NCI-H524 treated with DMSO at 0.1 percent for 48 hours (cell line): ENCODE data around the gene LDLRAD3.
"Not testable (repeated sequence)": the region's sequence is repeated elsewhere in the genome, so short reads cannot be mapped to it uniquely, and the experiment has no call there.

Source experiments
- DNase-seq: peaks from one replicate; lab custom pipeline; 2025; lab: John Stamatoyannopoulos, UW

LDLRAD3 gene

DNA sequence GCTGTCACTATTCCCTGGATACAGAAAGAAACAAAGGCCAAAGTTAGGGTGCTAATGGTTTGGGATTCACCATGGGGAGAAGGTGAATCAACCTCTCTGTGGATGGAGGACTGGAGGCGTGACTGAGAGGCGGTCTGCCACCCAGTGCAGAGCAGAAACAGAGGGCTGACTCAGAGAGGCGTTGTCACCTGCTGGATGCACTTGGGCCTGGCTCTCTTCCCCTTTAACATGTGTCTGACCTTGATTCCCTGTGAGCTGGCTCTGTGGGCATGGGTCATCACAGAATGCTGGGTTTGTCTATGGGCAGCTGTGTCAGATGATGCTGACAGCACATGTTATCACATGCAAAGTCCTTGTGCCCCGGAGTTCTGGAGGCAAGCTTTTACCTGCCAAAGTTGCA, 75.9 kb downstream of the LDLRAD3 start:
- DNase-seq = no peak

DNA sequence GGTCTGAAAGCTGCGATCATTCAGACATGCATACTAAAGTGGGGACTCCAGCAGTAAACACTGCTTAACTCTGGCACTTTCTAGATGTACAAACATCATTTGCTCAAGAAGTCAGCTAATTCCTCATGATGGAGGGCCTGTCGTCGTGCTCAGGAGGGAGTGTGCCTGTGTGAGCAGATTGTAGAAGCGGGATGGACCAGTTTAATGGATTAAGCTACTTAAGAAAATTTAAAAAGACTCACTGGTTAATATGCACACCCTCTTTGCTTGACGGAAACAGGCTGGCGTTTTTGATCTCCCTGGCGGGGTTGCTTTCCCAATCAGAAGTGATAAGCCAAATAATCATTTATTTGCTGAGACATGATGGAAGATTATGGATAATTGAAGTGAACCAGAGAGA, 79.0 kb downstream of the LDLRAD3 start:
- DNase-seq = peak; percentile 83

DNA sequence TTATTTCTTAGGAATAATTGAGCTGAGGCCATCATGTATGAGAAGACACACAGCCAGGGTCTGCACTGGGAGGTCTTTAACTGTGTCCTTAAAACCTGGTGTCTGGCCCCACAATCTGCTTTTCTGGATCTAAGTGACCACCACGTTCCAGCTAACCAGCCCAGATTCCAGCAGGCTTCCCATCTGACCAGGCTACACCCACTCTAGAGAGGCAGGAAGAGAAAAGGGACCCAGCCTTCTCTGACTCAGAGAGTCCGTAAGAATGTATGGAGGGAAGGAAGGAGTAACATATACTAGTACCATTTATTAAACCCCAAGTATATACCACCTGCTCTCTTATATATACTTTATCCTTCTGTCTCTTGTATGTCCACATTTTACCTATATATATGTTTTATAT, 80.1 kb downstream of the LDLRAD3 start:
- DNase-seq = no peak

DNA sequence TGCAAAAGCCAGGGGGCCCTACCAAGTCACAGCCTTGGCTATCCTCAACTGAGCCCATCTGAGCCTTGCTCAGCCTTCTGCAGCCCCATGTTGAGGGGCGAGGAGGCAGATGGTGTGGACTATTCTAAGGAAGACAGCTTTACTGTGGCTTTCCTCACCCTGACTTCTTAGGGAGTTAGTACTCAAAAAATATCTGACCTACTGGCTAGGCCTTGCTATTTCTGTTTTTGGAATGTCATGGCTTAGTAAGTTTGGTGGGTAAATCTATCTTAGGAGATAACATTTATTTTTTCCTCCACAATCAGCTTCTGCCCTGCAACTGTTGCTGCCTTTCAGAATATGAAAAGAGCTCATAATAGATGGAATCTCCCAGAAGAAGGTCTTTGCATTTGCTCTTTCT, 80.9 kb downstream of the LDLRAD3 start:
- DNase-seq = no peak

DNA sequence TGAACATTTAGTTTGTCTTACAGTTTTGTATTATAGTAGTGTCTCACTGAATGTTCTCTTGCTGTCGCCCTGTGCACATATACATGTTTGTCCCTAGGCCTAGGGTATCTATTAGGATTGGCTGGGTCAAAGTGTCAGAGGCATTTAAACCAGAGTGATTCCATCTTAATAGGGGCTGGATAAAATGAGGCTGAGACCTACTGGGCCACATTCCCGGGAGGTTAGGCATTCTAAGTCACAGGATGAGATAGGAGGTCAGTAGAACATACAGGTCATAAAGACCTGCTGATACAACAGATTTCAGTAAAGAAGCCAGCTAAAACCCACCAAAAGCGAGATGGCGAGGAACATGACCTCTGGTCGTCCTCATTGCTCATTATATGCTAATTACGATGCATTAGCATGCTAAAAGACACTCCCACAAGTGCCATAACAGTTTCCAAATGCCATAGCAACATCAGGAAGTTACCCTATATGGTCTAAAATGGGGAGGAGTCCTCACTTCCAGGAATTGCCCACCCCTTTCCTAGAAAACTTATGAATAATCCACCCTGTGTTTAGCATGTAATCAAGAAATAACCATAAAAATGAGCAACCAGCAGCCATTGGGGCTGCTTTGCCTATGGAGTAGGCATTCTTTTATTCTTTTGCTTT, 82.6 kb downstream of the LDLRAD3 start:
- DNase-seq = no peak

DNA sequence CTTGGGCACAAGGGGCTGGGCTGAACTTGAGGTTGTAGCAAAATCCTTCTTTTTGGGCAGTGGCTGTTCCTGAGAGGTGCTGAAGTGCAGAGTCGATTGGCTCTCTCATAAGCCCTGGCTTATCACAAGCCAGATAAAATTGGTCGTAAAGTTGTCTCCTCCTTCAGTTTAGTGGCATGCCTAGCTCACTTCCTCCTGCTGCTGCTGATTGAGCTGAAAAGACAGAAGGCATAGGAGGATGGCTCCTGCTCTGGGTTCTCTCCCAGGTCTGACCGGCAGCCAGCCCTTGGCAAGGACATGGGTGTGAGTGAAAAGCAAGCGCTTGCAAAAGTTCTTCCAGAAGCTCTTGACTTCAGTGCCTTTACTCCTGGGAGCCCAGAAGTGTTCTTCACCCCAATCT, 83.9 kb downstream of the LDLRAD3 start:
- no peak for DNase-seq

DNA sequence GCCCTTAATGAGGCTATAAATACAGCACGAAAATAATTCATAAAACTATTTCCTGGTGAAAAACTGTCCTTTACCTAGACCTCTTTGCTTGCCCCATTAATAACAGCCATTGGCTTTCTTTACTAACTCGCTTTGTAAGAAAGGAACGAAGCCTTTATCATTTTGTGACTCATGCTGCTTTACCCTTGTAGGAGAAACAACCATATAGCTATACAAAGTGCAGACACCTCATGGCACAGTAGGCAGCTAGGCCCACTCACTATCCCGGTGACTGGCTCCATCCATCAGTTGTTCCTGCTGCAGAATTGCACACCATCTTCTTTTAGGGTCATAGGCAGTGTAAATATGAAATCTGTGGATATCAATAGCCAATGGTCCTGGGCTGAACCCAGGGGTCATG, 85.8 kb downstream of the LDLRAD3 start:
- no peak for DNase-seq

DNA sequence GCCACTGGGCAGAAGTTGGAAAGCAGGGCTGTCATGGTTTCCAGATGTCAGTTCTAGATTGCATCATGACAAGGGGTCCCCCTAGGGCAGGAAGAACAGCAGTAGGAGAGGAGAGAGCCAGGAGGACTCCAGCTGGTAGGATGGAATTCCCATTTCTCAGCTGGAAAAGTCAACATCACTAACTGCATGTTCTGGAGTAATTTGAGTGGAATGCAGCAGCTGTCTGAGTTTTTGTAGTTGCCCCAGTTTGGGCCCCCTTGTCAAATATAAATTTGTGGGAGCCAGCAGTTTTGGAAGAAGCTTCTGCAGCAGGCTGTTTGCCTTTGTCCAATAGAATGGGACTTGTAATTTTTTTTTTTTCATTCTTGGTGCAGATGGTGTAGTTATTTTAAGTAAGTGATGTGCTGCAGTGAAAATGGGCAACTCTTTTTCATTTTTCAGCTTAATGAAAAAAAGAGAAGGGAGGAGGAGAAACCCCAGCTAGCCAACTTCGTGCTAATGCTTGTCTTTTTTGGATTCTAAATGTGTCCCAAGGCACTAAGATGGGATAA, 86.9 kb downstream of the LDLRAD3 start:
- DNase-seq = no peak

DNA sequence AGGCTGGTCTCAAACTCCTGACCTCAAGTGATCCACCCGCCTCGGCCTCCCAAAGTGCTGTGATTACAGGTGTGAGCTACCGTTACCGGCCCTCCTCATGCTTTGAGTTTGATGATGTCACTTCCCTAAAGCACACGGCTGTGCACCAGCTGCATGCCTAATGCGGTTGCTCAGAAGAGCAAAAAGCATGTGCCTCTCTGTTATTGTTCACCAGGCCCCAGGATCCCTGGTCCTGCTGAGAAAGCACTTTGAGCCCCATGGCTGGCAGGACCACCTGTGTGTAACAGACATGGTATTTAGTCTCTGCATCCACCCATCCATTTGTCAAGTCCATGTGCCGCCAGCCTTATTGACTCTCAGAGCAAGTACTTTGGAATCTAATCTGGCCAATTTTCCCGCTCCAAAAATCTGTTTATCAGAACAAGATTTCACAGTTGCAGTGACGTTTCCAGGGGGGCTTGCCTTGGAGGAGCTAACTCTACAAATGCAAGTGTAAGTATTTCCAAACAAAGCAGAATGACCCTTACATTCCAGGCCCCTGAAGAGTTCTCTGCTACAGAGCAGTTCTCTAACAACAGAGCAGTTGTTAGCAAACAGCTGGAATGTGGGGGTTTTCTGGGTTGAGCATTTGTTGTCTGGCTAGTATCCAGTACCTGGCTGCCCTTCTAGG, 89.4 kb downstream of the LDLRAD3 start:
- no peak for DNase-seq

DNA sequence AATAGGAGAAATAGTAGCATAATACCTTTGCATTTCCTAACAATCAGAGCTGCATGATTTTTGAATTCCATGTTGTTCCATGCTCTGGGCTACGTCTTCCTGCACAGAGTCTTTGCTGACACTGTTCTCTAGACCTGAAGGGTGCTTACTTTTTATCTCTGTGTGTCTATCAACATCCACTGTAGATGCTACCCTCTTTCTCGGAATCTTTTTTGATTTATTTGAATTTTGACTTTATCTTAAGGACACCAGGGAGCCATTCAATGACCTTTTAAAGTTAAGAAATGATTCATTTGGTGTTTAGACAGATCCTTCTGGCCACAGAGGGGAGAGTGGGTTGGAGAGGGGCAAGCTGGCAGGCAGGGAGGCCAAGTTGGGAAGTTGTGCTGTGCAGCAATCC, 90.1 kb downstream of the LDLRAD3 start:
- DNase-seq = no peak

DNA sequence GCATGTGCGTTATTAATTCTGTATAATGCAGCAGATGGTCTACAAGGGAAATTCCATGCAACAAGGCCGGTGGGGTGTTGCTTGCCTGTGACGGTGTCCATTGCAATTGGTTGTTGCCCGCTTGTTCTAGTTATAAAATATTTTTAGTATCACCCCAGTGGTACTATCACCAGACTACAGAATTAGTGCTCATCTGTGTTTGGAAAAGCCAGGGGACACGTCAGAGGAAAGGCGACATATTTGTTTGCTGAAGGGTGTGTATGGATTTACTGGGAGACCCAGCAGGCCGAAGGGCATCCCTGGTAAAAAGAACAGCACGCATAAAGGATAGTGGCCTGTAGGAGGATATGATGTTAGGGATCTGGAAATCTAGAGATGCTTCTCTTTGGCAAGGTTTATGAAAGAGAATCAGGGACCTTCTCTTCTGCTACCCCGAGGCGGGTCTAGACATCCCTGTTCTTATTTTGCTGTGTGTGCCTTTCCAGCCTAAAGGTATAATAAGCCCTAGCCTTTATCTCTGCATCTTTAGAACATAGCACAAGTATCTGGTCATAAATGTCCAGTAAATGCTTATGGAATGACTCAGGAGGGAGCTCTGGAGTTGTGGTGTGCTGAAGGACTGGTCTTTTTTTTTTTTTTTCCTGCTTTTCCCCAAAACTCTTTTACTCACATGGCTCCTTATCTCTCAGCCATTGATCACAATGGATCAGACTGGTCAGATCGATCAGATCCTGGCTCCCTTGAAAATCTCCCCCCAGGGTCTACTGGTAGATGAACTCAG, 90.9 kb downstream of the LDLRAD3 start:
- DNase-seq = no peak

DNA sequence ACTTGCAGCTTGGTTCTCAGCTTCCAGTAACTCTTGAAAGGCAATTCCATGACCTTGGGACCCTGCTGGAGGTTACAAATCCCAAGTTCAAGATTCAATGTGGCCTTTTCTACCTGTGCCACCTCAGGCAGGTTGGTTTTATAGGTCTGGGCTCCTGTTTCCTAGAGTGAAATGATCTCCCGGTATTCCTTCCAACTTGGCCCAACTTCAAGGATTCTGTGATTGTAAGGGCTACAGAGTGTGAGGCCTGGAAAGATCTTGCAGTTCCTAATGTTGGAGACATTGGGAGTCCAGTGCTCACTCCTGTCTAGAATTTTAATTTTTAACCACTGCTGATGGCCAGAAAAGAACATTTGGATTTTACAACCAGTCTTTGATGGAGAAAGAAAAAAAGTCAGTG, 91.6 kb downstream of the LDLRAD3 start:
- DNase-seq = no peak

DNA sequence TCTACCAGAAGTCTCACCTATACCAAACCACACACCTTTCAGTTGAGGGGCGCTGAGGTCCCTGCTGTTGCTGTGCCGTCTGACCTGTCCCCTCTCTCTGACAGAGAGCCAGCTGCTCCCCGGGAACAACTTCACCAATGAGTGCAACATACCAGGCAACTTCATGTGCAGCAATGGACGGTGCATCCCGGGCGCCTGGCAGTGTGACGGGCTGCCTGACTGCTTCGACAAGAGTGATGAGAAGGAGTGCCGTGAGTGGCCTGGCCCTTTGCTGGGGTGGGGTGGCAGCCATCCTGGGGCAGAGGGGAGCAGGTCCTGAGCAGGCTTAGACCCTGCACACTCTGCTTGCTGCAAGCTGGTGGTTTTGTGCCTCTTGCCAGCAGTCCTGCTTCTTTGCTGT, 92.1 kb downstream of the LDLRAD3 start:
- DNase-seq = no peak

DNA sequence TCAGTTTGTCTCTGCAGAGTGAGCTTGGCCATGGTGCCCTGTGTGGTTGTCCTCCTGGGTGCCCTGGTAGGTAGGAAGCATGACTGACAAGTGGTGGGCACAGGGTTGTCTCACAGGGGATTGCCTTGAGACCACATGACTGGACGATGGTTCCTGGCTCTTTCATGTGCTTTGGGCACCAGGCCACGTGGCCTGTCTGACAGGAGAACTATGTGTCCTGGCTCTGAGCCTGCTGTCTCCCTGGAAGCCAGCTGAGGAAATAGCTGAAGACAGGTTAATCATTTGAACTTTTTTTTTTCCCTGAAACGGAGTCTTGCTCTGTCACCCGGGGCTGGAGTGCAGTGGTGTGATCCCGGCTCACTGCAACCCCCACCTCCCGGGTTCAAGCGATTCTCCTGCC, 93.2 kb downstream of the LDLRAD3 start:
- DNase-seq = no peak

DNA sequence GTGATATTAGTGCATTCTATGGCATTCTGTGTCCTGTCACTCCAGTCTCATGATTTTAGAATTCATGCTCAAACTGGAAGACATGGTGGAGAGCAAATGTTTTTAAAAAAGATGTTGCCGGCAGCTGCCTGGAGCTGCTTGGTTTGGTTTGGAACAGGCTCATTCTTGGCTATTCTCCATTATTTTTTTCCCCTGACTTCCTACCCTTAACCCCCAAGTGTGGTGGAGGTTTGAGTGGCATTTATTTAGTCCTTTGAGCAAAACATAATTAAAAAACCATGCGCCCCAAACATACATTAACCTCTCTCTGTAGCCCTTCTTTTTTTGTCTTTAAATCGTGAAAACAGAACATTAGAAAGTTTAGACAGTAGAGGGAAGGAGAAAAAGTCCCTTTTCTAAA, 94.7 kb downstream of the LDLRAD3 start:
- no peak for DNase-seq

DNA sequence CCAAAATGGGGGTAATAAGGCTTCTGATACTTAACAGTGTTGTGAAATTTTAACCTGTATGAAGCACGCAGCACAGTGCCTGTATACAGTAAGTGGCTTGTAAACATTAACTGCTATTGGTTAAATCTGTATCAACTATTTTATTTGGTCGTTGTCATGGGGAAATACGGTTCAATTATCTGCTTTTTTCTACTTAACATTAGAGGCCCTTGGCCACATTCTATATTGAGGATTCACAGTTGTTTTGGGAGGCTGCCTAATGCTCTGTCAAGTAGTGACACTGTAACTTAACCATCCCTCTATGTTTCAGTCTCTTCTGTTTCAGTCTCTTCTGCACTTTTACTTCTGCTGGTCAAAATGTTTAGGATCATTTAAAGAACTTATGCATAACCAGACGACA, 95.6 kb downstream of the LDLRAD3 start:
- no peak for DNase-seq

DNA sequence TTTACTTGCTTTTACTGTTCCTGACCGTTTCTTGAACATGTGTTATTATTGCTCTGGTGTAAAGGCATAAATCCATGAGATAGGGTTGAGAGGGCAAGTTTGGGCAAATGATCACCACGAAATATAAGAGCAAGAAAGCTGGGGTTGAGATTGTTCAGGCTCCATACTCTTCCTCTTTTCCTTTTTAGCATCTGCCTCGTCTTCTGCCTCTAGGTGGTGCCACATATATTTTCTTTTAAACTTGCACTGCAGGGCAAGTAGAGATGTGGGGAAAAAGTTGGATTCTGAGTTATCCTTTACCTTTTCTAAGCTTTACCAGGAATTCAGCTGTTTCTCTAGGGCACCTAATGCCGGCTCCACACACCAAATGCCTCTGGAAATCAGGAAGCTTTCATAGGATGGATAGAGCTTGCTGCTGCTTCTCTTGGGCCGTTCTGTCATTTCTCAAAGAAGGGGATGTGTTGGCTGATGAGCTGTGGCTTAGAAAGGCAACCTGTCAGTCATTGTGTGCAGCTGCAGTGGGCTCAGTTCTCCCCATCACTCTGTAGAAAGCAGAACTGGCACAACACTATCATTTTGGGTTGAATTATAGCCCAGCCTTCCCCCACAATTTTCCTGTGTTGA, 98.2 kb downstream of the LDLRAD3 start:
- DNase-seq = no peak

DNA sequence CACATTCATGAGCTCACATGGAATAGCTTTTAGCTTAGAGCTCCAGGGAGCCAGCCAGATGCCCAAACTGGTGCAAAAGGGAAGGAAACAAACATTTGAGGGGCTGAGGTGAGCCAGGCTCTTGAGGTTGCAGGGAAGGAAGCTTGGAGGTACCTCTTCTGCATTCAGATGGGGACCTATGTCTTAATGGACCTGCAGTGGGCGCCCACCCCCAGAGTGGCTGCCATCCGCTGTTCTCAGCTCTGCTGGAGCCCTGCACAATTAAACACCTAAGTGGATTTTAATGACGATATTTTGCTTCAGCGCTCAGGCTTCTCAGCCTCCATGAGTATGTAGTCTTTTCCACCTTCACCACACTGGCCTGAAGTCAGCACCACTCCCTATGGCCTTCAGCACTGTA, 100.8 kb downstream of the LDLRAD3 start:
- DNase-seq = no peak

DNA sequence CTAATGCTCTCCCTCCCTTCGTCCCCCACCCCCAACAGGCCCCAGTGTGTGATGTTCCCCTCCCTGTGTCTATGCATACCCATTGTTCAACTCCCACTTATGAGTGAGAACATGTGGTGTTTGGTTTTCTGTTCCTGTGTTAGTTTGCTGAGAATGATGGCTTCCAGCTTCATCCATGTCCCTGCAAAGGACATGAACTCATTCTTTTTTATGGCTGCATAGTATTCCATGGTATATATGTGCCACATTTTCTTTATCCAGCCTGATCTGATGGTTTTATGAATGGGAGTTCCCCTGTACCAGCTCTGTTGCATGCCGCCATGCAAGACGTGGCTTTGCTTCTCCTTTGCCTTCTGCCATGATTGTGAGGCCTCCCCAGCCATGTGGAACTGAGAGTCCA, 102.1 kb downstream of the LDLRAD3 start:
- not testable (repeated sequence) for DNase-seq

DNA sequence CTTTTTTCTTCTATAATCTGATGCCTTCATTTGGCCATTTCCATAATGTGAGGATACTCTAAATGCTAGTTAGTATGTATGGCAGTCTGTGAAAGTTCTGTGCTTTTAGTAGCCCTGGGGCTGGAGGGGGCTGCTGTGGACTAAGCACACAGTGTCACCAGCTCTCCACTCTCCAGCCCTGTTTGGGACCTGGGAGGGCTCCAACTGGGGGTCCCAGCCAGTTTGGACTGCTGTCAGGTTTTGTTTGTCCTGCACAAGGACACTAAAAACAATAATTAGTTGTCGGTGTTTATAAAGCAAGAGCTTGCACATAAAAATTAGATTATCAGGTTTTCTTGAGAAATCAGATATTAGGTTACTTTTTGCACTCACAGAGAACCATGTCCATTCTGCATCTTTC, 103.1 kb downstream of the LDLRAD3 start:
- no peak for DNase-seq

DNA sequence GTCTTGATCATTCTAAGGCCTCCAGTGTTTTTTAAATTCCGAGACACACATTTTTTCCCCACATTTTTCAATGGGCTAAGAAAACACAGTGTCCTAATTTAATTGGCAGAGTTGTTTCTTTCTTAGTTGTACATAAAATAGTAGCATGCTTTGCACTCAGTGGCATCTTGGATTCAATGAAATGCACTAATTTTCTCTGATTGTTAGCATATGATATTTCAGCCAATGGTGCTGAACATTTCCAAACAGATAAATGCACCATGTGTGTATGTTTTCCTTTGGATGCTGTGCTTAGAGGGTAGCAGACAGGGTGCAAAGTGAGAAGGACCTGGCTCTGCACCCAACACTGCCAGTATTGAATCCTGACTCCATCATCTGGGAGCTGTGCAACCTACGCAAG, 103.5 kb downstream of the LDLRAD3 start:
- DNase-seq = no peak

DNA sequence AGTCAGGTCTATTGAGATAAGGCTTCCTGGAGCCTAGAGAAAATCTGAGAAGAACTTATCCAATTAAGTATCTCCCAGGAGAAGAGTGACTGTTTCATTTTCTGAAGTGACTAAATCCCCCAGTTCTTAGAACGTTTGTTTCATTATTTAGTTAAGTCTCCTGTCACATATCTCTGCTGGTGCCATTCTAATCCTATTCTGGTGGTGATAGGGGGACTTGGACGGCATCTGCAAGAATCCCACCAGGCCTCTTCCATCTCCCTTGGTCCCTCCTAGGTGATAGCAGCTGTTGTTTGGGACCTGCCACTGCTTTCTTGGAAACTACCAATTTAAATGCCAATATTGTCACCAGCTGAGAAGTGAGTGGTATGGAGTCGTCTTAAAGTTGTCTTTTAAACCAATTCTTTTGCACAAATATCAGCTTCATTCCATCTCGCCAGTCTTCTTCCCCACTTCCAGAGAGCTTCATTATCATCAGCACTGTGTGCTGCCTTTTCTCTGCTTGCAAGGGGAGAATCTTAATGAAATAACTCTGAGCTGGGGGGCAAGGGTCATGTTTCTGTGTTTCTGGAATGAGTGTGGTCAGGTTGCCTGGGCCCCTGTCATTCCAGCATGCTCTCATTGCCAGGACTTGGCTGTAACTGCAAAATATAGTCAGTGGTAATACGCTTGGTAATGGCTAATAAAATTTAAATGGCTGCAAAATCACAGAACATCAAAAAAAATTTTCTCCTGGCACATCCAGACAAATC, 104.8 kb downstream of the LDLRAD3 start:
- DNase-seq = no peak
